Mesendoderm (in vitro differentiated cells): Measurements from ENCODE around the gene PTCSC3.

ENCODE experiments used
- DNase-seq: peaks from one replicate; pipeline ENCODE4 v3.0.0; 2013
- H2AK5ac ChIP-seq: 2 replicates; pipeline ENCODE4 v1.6.1; 2013; ENCODE audit warnings: low read length, inconsistent platforms
- H2BK120ac ChIP-seq: 2 replicates; pipeline ENCODE4 v1.6.1; 2013; ENCODE audit warnings: low read depth, mild to moderate bottlenecking, low read length, moderate library complexity, mixed read lengths
- H2BK15ac ChIP-seq: replicated peaks from 2 replicates; pipeline ENCODE4 v1.6.1; 2013; ENCODE audit warnings: low read depth, mild to moderate bottlenecking, moderate library complexity
- H2BK5ac ChIP-seq: 2 replicates; pipeline ENCODE4 v1.6.1; 2013; ENCODE audit warnings: low read length, inconsistent platforms
- H3K18ac ChIP-seq: 2 replicates; pipeline ENCODE4 v1.6.1; 2013; ENCODE audit warnings: mild to moderate bottlenecking, low read length, mixed read lengths
- H3K23ac ChIP-seq: one replicate; pipeline ENCODE4 v1.6.1; 2013; ENCODE audit warnings: low read length
- H3K27ac ChIP-seq: 2 replicates; pipeline ENCODE4 v1.5.1; 2013; ENCODE audit warnings: low read depth, mild to moderate bottlenecking, inconsistent platforms, low read length, moderate library complexity
- H3K27me3 ChIP-seq: 2 replicates; pipeline ENCODE4 v1.6.1; 2013; ENCODE audit warnings: low read length, control low read depth, mild to moderate bottlenecking, inconsistent platforms; ENCODE audit not compliant: insufficient read depth, poor library complexity
- H3K36me3 ChIP-seq: 2 replicates; pipeline ENCODE4 v1.6.1; 2013; ENCODE audit warnings: low read length, inconsistent platforms; ENCODE audit not compliant: control insufficient read depth, insufficient read depth
- H3K4ac ChIP-seq: one replicate; pipeline ENCODE4 v1.6.1; 2013; ENCODE audit warnings: low read depth, mild to moderate bottlenecking, low read length, moderate library complexity
- H3K4me1 ChIP-seq: 2 replicates; pipeline ENCODE4 v1.6.1; 2013; ENCODE audit warnings: low read depth, low read length, inconsistent platforms; ENCODE audit not compliant: control insufficient read depth
- H3K4me2 ChIP-seq: 2 replicates; pipeline ENCODE4 v1.6.1; 2013; ENCODE audit warnings: low read length
- H3K4me3 ChIP-seq: 2 replicates; pipeline ENCODE4 v1.5.1; 2013; ENCODE audit warnings: mild to moderate bottlenecking, low read length
- H3K56ac ChIP-seq: one replicate; pipeline ENCODE4 v1.6.1; 2013; ENCODE audit warnings: low read length
- H3K79me1 ChIP-seq: 2 replicates; pipeline ENCODE4 v1.6.1; 2013; ENCODE audit warnings: low read length, inconsistent platforms
- H3K79me2 ChIP-seq: 2 replicates; pipeline ENCODE4 v1.6.1; 2013; ENCODE audit warnings: mild to moderate bottlenecking, low read length; ENCODE audit not compliant: control insufficient read depth, insufficient read depth
- H3K9ac ChIP-seq: 2 replicates; pipeline ENCODE4 v1.6.1; 2013; ENCODE audit warnings: low read length, inconsistent platforms
- H4K5ac ChIP-seq: one replicate; pipeline ENCODE4 v1.6.1; 2013; ENCODE audit warnings: low read length
- H4K8ac ChIP-seq: one replicate; pipeline ENCODE4 v1.6.1; 2013; ENCODE audit warnings: low read depth, mild to moderate bottlenecking, control low read depth, low read length, moderate library complexity
- WGBS: extraction: QIAGEN DNeasy Blood & Tissue Kit; methylation state at CpG from one replicate; pipeline ENCODE4 v1.1.7; 2013; ENCODE audit warnings: low lambda C conversion rate, missing lambda C conversion rate; ENCODE audit not compliant: insufficient coverage; ENCODE audit errors: extremely low coverage; 5-methylcytosine and 5-hydroxymethylcytosine counted together

The PTCSC3 gene

GRCh38 chr14:36192530-36192929, 16.0 kb upstream of the PTCSC3 start:
- H3K36me3 ChIP-seq, result no peaks in the 10 kb centered on the region
- no peaks in the 10 kb centered on the region for H3K79me2 ChIP-seq
- no peak overlapping the region for H3K56ac ChIP-seq
- no peak overlapping the region for H2AK5ac ChIP-seq
- no peak overlapping the region for H3K18ac ChIP-seq
- H4K5ac ChIP-seq, result no peak overlapping the region
- H2BK120ac ChIP-seq, result no peak overlapping the region
- H3K4me2 ChIP-seq, result no peak overlapping the region
- H4K8ac ChIP-seq, result no peak overlapping the region
- no peak overlapping the region for H3K23ac ChIP-seq
- H2BK5ac ChIP-seq, result no peak overlapping the region
- H3K27me3 ChIP-seq, result no peaks in the 10 kb centered on the region
- H3K4me1 ChIP-seq, result no peaks in the 10 kb centered on the region
- WGBS, result no CpG with 5 or more reads among the region's 3 CpGs
- no peak for DNase-seq
- no peak overlapping the region for H3K4ac ChIP-seq
- no peak overlapping the region for H3K4me3 ChIP-seq
- H3K27ac ChIP-seq, result no peak overlapping the region
- no peak overlapping the region for H2BK15ac ChIP-seq
- H3K9ac ChIP-seq, result no peak overlapping the region
- H3K79me1 ChIP-seq, result no peaks in the 10 kb centered on the region

- Histone ChIP-seq H3K9ac (no peak overlapping the region), H3K56ac (no peak overlapping the region), H2BK15ac (no peak overlapping the region), H3K4ac (no peak overlapping the region), H4K5ac (no peak overlapping the region), H2BK5ac (no peak overlapping the region), H3K27me3 (no peaks in the 10 kb centered on the region), H3K79me1 (no peaks in the 10 kb centered on the region), H3K18ac (no peak overlapping the region), H2AK5ac (no peak overlapping the region), H3K27ac (no peak overlapping the region), H3K4me3 (no peak overlapping the region), H3K23ac (no peak overlapping the region), H3K4me1 (no peaks in the 10 kb centered on the region), H4K8ac (no peak overlapping the region), H3K79me2 (no peaks in the 10 kb centered on the region), H3K4me2 (no peak overlapping the region), H3K36me3 (no peaks in the 10 kb centered on the region), H2BK120ac (no peak overlapping the region)
- DNase-seq, result no peak
- no CpG with 5 or more reads among the region's 3 CpGs for WGBS
Measured at GRCh38 chr14:36183402-36183801, 6.9 kb upstream of the PTCSC3 start.

GRCh38 chr14:36181417-36181816, 4.9 kb upstream of the PTCSC3 start:
- H3K79me1 ChIP-seq, result no peaks in the 10 kb centered on the region
- no peak overlapping the region for H3K9ac ChIP-seq
- no peak for DNase-seq
- no peaks in the 10 kb centered on the region for H3K4me1 ChIP-seq
- H3K4ac ChIP-seq, result no peak overlapping the region
- H3K56ac ChIP-seq, result no peak overlapping the region
- WGBS, result no CpG with 5 or more reads among the region's 5 CpGs
- H2BK120ac ChIP-seq, result no peak overlapping the region
- H2BK5ac ChIP-seq, result no peak overlapping the region
- H3K4me3 ChIP-seq, result no peak overlapping the region
- no peak overlapping the region for H4K5ac ChIP-seq
- H3K27ac ChIP-seq, result no peak overlapping the region
- no peak overlapping the region for H2AK5ac ChIP-seq
- H4K8ac ChIP-seq, result no peak overlapping the region
- no peak overlapping the region for H3K23ac ChIP-seq
- no peak overlapping the region for H3K4me2 ChIP-seq
- H3K18ac ChIP-seq, result no peak overlapping the region
- H3K27me3 ChIP-seq, result no peaks in the 10 kb centered on the region
- no peak overlapping the region for H2BK15ac ChIP-seq
- no peaks in the 10 kb centered on the region for H3K36me3 ChIP-seq
- H3K79me2 ChIP-seq, result no peaks in the 10 kb centered on the region

- Histone ChIP-seq H3K27me3 (no peaks in the 10 kb centered on the region), H3K4me2 (no peak overlapping the region), H3K4ac (no peak overlapping the region), H4K8ac (no peak overlapping the region), H2AK5ac (no peak overlapping the region), H3K4me3 (no peak overlapping the region), H3K36me3 (no peaks in the 10 kb centered on the region), H4K5ac (no peak overlapping the region), H3K79me2 (no peaks in the 10 kb centered on the region), H3K9ac (no peak overlapping the region), H3K56ac (no peak overlapping the region), H3K79me1 (no peaks in the 10 kb centered on the region), H2BK5ac (no peak overlapping the region), H2BK120ac (no peak overlapping the region), H3K23ac (no peak overlapping the region), H2BK15ac (no peak overlapping the region), H3K27ac (no peak overlapping the region), H3K18ac (no peak overlapping the region), H3K4me1 (no peaks in the 10 kb centered on the region)
- no CpG with 5 or more reads among the region's 1 CpG for WGBS
- DNase-seq, result no peak
Measured at GRCh38 chr14:36177489-36177888, 967 bp upstream of the PTCSC3 start.

GRCh38 chr14:36174767-36175424, 1.6 kb downstream of the PTCSC3 start:
- H3K9ac ChIP-seq, result no peak overlapping the region
- no peak overlapping the region for H3K18ac ChIP-seq
- H2BK120ac ChIP-seq, result no peak overlapping the region
- no peak overlapping the region for H2AK5ac ChIP-seq
- no peak overlapping the region for H3K27ac ChIP-seq
- H3K79me2 ChIP-seq, result no peaks in the 10 kb centered on the region
- H3K4me2 ChIP-seq, result no peak overlapping the region
- no peak overlapping the region for H4K8ac ChIP-seq
- no peak overlapping the region for H2BK5ac ChIP-seq
- H3K4ac ChIP-seq, result no peak overlapping the region
- no CpG with 5 or more reads among the region's 5 CpGs for WGBS
- no peak overlapping the region for H2BK15ac ChIP-seq
- no peaks in the 10 kb centered on the region for H3K4me1 ChIP-seq
- H3K56ac ChIP-seq, result no peak overlapping the region
- no peak overlapping the region for H4K5ac ChIP-seq
- no peak overlapping the region for H3K23ac ChIP-seq
- no peaks in the 10 kb centered on the region for H3K79me1 ChIP-seq
- no peaks in the 10 kb centered on the region for H3K36me3 ChIP-seq
- no peaks in the 10 kb centered on the region for H3K27me3 ChIP-seq
- no peak for DNase-seq
- no peak overlapping the region for H3K4me3 ChIP-seq

GRCh38 chr14:36173161-36173560, 3.4 kb downstream of the PTCSC3 start:
- H2BK120ac ChIP-seq, result no peak overlapping the region
- WGBS, result no CpG with 5 or more reads among the region's 1 CpG

More at GRCh38 chr14:36173161-36173560, 3.4 kb downstream of the PTCSC3 start:
- H3K79me2 ChIP-seq, result no peaks in the 10 kb centered on the region
- no peak overlapping the region for H2BK5ac ChIP-seq
- no peaks in the 10 kb centered on the region for H3K36me3 ChIP-seq
- H3K23ac ChIP-seq, result no peak overlapping the region
- H3K4me2 ChIP-seq, result no peak overlapping the region
- H4K8ac ChIP-seq, result no peak overlapping the region
- no peak overlapping the region for H3K9ac ChIP-seq
- H2AK5ac ChIP-seq, result no peak overlapping the region
- DNase-seq, result no peak
- no peak overlapping the region for H3K18ac ChIP-seq
- H3K56ac ChIP-seq, result no peak overlapping the region
- H3K4me3 ChIP-seq, result no peak overlapping the region
- no peaks in the 10 kb centered on the region for H3K27me3 ChIP-seq
- H3K79me1 ChIP-seq, result no peaks in the 10 kb centered on the region
- H3K27ac ChIP-seq, result no peak overlapping the region
- H2BK15ac ChIP-seq, result no peak overlapping the region
- H4K5ac ChIP-seq, result no peak overlapping the region
- H3K4me1 ChIP-seq, result no peaks in the 10 kb centered on the region
- no peak overlapping the region for H3K4ac ChIP-seq
